Body of pancreas (tissue), 4 donors: ENCODE data around the gene NOTUM. TPM values are rescaled to one million over a fixed set of nuclear protein-coding genes. Genes with fewer than 3 reads are reported as not detected.

ENCODE experiments used
- ATAC-seq: fragments of 150-250 bp; one replicate; pipeline ENCODE4 v1.9.1; 2016
- DNase-seq, 4 donors: peaks; one replicate each; pipeline ENCODE4 v3.0.0-alpha.2; 2019
- H3K27ac ChIP-seq, 4 donors: fragments of 200-600 bp; sonication (generic); 1 replicate in 3 of 4; 2 replicates in 1 of 4; pipeline versions ENCODE4 v1.5.1 to v1.6.1; 2016 to 2019; ENCODE audit warnings: mild to moderate bottlenecking in 1 of 4, mixed read lengths in 1 of 4, moderate library complexity in 1 of 4
- H3K27me3 ChIP-seq, 2 donors: fragments of 200-600 bp; sonication (generic); one replicate each; pipeline ENCODE4 v1.6.0; 2016; ENCODE audit warnings: mild to moderate bottlenecking in 1 of 2
- H3K36me3 ChIP-seq, 2 donors: fragments of 200-600 bp; sonication (generic); replicated peaks in 1 of 2; 2 replicates each; pipeline ENCODE4 v1.5.1; 2016; ENCODE audit warnings: low read depth in 2 of 2; ENCODE audit not compliant: insufficient read depth in 1 of 2
- H3K4me1 ChIP-seq: fragments of 200-600 bp; sonication (generic); one replicate; pipeline ENCODE4 v1.6.0; 2016
- H3K4me3 ChIP-seq, 2 donors: fragments of 200-600 bp; sonication (generic); 1 replicate in 1 of 2; 2 replicates in 1 of 2; pipeline ENCODE4 v1.5.1; 2016 to 2019
- H3K9me3 ChIP-seq, 3 donors: fragments of 200-600 bp; sonication (generic); 1 replicate in 2 of 3; 2 replicates in 1 of 3; pipeline ENCODE4 v1.5.1; 2016
- POLR2A ChIP-seq, 3 donors: fragments of 450-650 bp; IDR thresholded peaks; one replicate each; pipeline ENCODE4 v1.6.1; 2016; ENCODE audit warnings: antibody characterized with exemption in 3 of 3, mild to moderate bottlenecking in 2 of 3
- WGBS, 2 donors: methylation state at CpG; one replicate each; pipeline ENCODE4 v1.1.5; 2017; 5-methylcytosine and 5-hydroxymethylcytosine counted together
- intact Hi-C: fragments of 100-400 bp; cut with DNase I; formaldehyde crosslinking; loops from one replicate; pipeline ENCODE4 v1.15.1; 2023
- total RNA-seq, 2 donors: library from RNA; depleted of rRNA; stranded (reverse); fragments of >200 nt; gene quantifications; one replicate each; pipeline ENCODE4 v1.1.0, GENCODE V29; 2016
- TF ChIP-seq, protein P1 (sequence below), 7 experiments: fragments of 450-650 bp in 4 of 7; fragments of 200-600 bp in 3 of 7; sonication (generic) in 3 of 7; IDR thresholded peaks; one replicate each; pipeline ENCODE4 v1.5.1; 2016 to 2019; ENCODE audit warnings: antibody characterized with exemption in 7 of 7

The NOTUM gene
- total RNA-seq, 2 donors from 2014 or later, result 0.33 TPM; not detected in 1

- 3 to 4% methylated on average over 24 to 48 of the region's 84 CpGs for WGBS, 2 donors
Observed at GRCh38 chr17:81911277-81911961, 49.6 kb downstream of the NOTUM start, which contains the start of gene PCYT2. TSS of gene PCYT2 (minus strand) at chr17:81911399. CDS start at chr17:81911355, 44 bp downstream.

DNA sequence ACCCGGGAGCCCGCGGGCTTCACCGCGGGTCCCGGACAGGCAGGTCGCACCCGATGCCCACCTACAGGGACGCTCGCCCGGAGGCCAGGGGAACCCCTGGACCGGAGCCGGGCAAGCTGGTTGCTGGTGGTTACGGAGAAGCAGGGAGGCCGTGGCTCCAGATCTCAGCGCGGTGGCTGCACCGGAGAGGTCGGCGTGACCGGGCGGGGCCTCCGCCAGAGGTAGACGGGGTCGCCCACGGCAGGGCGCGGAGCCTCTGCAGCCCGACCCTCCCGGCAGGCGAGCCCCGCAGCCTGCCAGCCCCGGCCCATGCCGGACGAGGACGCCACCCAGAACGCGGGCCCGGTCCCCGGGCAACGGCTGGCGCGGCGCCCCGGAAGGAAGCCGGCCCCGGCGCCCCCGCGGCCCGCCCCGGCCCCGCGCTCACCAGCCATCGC lies 50.1 kb downstream of the NOTUM start:
- DNase-seq (peak in 2 of 4 donors; percentile 36 to 50), ATAC-seq (no peak)
- H3K27ac ChIP-seq, result peak overlapping the region; percentile 59 to 78 (median 73)
- no peaks in the 10 kb centered on the region for H3K9me3 ChIP-seq
- peaks cover 27% of the 10 kb centered on the region for H3K4me1 ChIP-seq
- WGBS, 2 donors, result 0% methylated on average over 32 of the region's 55 CpGs; no CpG with 5 or more reads in 1 of the 2 donors
- peaks cover 6 to 16% of the 10 kb centered on the region in 2 donors for H3K36me3 ChIP-seq
- H3K27me3 ChIP-seq, result no peaks in the 10 kb centered on the region
- intact Hi-C loops, result no loop called here
- TF ChIP-seq, protein P1, sequence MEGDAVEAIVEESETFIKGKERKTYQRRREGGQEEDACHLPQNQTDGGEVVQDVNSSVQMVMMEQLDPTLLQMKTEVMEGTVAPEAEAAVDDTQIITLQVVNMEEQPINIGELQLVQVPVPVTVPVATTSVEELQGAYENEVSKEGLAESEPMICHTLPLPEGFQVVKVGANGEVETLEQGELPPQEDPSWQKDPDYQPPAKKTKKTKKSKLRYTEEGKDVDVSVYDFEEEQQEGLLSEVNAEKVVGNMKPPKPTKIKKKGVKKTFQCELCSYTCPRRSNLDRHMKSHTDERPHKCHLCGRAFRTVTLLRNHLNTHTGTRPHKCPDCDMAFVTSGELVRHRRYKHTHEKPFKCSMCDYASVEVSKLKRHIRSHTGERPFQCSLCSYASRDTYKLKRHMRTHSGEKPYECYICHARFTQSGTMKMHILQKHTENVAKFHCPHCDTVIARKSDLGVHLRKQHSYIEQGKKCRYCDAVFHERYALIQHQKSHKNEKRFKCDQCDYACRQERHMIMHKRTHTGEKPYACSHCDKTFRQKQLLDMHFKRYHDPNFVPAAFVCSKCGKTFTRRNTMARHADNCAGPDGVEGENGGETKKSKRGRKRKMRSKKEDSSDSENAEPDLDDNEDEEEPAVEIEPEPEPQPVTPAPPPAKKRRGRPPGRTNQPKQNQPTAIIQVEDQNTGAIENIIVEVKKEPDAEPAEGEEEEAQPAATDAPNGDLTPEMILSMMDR (IDR thresholded peaks at IDR 0.05), result no peak
- no peak for TF ChIP-seq POLR2A (IDR thresholded peaks at IDR 0.05)
- H3K4me3 ChIP-seq, result peak overlapping the region; percentile 62 to 69

More at GRCh38 chr17:81911277-81911961, 49.6 kb downstream of the NOTUM start, which contains the start of gene PCYT2:
- intact Hi-C loops, result no loop called here
- peak; percentile 95 for ATAC-seq
- peak; percentile 97 to 98 (median 98) for DNase-seq
- H3K27ac ChIP-seq, result peak within 1 kb of the TSS; percentile 59 to 78 (median 73)
- no peaks in the 10 kb centered on the region for H3K9me3 ChIP-seq
- peak within 1 kb of the TSS; percentile 62 to 69 for H3K4me3 ChIP-seq
- peaks cover 6 to 16% of the 10 kb centered on the region in 2 donors for H3K36me3 ChIP-seq
- H3K4me1 ChIP-seq, result peaks cover 32% of the 10 kb centered on the region
- TF ChIP-seq, protein P1 (IDR thresholded peaks at IDR 0.05), result peak; percentile 13 to 61 (median 49)
- TF ChIP-seq POLR2A (IDR thresholded peaks at IDR 0.05), result no peak
- H3K27me3 ChIP-seq, result no peaks in the 10 kb centered on the region

- no peaks in the 10 kb centered on the region for H3K27me3 ChIP-seq
- peak; percentile 6 for ATAC-seq
- WGBS, 2 donors, result 28 to 41% methylated on average over 12 to 23 of the region's 23 CpGs
- peak overlapping the region; percentile 62 to 69 for H3K4me3 ChIP-seq
- peaks cover 24% of the 10 kb centered on the region for H3K4me1 ChIP-seq
- intact Hi-C loops, result no loop called here
- TF ChIP-seq, protein P1 (IDR thresholded peaks at IDR 0.05), result no peak
- TF ChIP-seq POLR2A (IDR thresholded peaks at IDR 0.05), result no peak
- no peaks in the 10 kb centered on the region for H3K9me3 ChIP-seq
- H3K27ac ChIP-seq, result peak overlapping the region in 3 of 4 donors; percentile 59 to 78 (median 76)
- H3K36me3 ChIP-seq, result peaks cover 6 to 16% of the 10 kb centered on the region in 2 donors
- peak; percentile 34 to 47 (median 39) for DNase-seq
Observed at GRCh38 chr17:81909966-81910839, 50.8 kb downstream of the NOTUM start.

- Histone ChIP-seq H3K4me3 (no peak overlapping the region), H3K27me3 (no peaks in the 10 kb centered on the region), H3K4me1 (peaks cover 24% of the 10 kb centered on the region), H3K36me3 (peaks cover 3 to 15% of the 10 kb centered on the region in 2 donors), H3K9me3 (no peaks in the 10 kb centered on the region), H3K27ac (no peak overlapping the region)
- intact Hi-C loops, result no loop called here
- TF ChIP-seq, protein P1 (IDR thresholded peaks at IDR 0.05), result no peak
- TF ChIP-seq POLR2A (IDR thresholded peaks at IDR 0.05), result no peak
- 83 to 100% methylated on average over 2 to 12 of the region's 12 CpGs for WGBS, 2 donors
- no peak for ATAC-seq
- DNase-seq, result no peak
Observed at GRCh38 chr17:81909231-81909630, 51.8 kb downstream of the NOTUM start.
